GM13977 (cell line): ENCODE data around the gene LGMN.

ENCODE experiments used
- DNase-seq: peaks from one replicate; pipeline ENCODE4 v3.0.0; 2012; ENCODE audit warnings: low spot score
- CTCF ChIP-seq: IDR thresholded peaks from 2 replicates; pipeline ENCODE4 v1.5.1; 2012; ENCODE audit warnings: mild to moderate bottlenecking, control low read depth; ENCODE audit not compliant: insufficient read depth; ENCODE audit errors: extremely low read depth, missing control alignments
- in situ Hi-C: fragments of 300-500 bp; cut with MboI; formaldehyde crosslinking; loops from one replicate; pipeline ENCODE4 v1.12.0; 2022; ENCODE audit warnings: low sequenced_read_pairs, low pct_unique_long_range_greater_than_20kb, mixed read lengths, inconsistent platforms; ENCODE audit not compliant: unreplicated experiment

Gene LGMN

GRCh38 chr14:92726135-92726932 lies 22.1 kb downstream of the LGMN start:
- DNase-seq = no peak
- no peak for TF ChIP-seq CTCF
- in situ Hi-C loops = no loop called here

GRCh38 chr14:92724516-92725340 lies 23.7 kb downstream of the LGMN start:
- no peak for DNase-seq
- no peak for TF ChIP-seq CTCF
- in situ Hi-C loops = no loop called here

GRCh38 chr14:92719890-92720323 lies 28.5 kb downstream of the LGMN start:
- DNase-seq = no peak
- in situ Hi-C loops = no loop called here
- TF ChIP-seq CTCF = no peak

GRCh38 chr14:92719421-92719820 lies 29.0 kb downstream of the LGMN start:
- DNase-seq = no peak
- in situ Hi-C loops = no loop called here
- TF ChIP-seq CTCF = no peak

GRCh38 chr14:92718664-92719063 lies 29.8 kb downstream of the LGMN start:
- no peak for DNase-seq
- no peak for TF ChIP-seq CTCF
- in situ Hi-C loops = no loop called here

- no peak for TF ChIP-seq CTCF
- DNase-seq = peak; percentile 56
- in situ Hi-C loops = no loop called here
These were observed 30.8 kb downstream of the LGMN start for GRCh38 chr14:92717571-92718042.
